ENCODE data around the gene TRAF2.
"Not testable (repeated sequence)": the region's sequence is repeated elsewhere in the genome, so short reads cannot be mapped to it uniquely, and the experiment has no call there.

Gene TRAF2

DNA sequence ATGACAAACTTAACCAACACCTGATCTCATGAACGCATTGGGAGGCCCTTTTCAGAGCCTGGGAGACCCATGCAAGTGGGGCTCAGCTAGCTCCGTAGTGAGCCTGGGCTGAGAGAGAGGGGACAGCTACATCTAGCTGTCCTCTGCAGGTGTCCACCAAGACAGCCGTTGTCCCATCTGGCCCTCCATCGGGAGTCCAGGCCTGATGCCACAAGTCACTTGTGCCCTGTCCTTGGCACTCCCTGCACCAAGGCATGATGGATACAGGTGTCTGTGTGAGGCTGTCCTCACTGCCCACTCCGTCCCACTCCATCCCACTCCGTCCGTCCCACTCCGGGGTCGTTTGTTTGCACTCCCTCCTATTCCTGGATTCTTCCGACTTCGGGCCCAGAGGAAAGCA lies 17.7 kb upstream of the TRAF2 start:
- H3K4me1 ChIP-seq (ENCODE audit: control insufficient read depth, insufficient read depth, low read length, unreplicated experiment) = no peaks in the 10 kb centered on the region

DNA sequence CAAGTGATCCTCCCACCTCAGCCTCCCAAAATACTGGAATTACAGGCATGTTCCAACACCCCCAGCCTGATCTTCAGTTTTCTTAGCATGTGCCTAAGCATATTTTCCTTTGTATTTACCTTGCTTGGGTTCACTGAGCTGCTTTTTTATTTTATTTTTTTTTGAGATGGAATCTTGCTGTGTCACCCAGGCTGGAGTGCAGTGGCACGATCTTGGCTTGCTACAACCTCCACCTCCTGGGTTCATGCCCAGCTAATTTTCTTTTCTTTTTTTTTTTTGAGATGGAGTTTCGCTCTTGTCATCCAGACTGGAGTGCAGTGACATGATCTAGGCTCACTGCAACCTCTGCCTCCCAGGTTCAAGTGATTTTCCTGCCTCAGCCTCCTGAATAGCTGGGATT lies 16.7 kb upstream of the TRAF2 start:
- not testable (repeated sequence) for H3K4me3 ChIP-seq (ENCODE audit: low read depth, low read length); H3K4me1 ChIP-seq (ENCODE audit: control insufficient read depth, insufficient read depth, low read length, unreplicated experiment); H2AFZ ChIP-seq (ENCODE audit: low read length, unreplicated experiment); H3K27me3 ChIP-seq (ENCODE audit: insufficient read depth, low read length); H3K27ac ChIP-seq (ENCODE audit: low read depth, low read length)
- Histone ChIP-seq H3K36me3 (ENCODE audit: insufficient read depth, low read length) (peaks cover 11% of the 10 kb centered on the region; the same call in 1 of the 2 replicates), H3K79me2 (ENCODE audit: control insufficient read depth, insufficient read depth, low read length, unreplicated experiment) (peaks cover 25% of the 10 kb centered on the region)

More for the DNA sequence above, 17.7 kb upstream of the TRAF2 start:
- Histone ChIP-seq H3K4me3 (ENCODE audit: low read depth, low read length) (no peak overlapping the region), H3K27ac (ENCODE audit: low read depth, low read length) (no peak overlapping the region), H2AFZ (ENCODE audit: low read length, unreplicated experiment) (no peak overlapping the region), H3K36me3 (ENCODE audit: insufficient read depth, low read length) (peaks cover 15% of the 10 kb centered on the region; the same call in 1 of the 2 replicates), H3K79me2 (ENCODE audit: control insufficient read depth, insufficient read depth, low read length, unreplicated experiment) (peaks cover 32% of the 10 kb centered on the region), H3K27me3 (ENCODE audit: insufficient read depth, low read length) (no peaks in the 10 kb centered on the region)

DNA sequence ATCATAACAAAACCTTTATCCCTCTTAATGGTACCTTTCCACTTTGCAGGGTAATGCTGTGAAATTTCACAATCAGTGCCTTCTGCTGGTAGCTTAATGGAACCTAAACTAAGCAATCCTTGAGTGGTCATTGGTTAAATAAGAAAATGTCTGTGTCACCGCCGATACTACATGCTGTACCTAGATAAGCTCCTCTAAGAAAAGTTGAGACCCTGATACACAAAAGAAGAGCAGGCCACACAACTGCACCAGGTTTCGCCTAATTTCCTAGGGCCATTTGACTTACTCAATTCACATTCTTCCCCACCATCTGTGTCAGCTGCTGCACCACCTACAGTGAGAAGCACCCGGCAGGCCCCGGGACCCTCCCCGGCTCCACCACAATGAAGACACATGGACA lies 11.2 kb upstream of the TRAF2 start:
- Histone ChIP-seq H3K79me2 (ENCODE audit: control insufficient read depth, insufficient read depth, low read length, unreplicated experiment) (no peaks in the 10 kb centered on the region), H3K27me3 (ENCODE audit: insufficient read depth, low read length) (no peaks in the 10 kb centered on the region)

DNA sequence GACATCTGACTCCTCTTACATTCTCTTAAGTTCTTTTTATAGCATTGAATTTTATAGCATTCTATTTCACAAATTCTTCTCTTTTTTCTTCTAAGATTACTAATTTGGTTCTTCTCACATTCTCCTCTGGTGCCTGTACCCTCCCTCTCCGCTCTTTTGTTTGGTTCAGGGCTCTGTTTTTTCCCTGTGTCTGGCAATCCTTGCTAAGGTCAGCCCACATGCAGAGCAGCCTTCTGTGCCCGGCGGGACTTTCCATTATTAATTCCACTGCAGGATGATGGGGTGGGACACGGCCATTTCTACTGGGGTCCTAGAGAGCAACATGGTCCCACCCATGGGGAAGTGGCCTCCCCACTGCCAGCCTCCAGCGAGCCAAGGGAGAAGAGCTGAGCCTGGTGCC lies 9.8 kb upstream of the TRAF2 start:
- no peak overlapping the region for H3K4me3 ChIP-seq (ENCODE audit: low read depth, low read length)
- no peaks in the 10 kb centered on the region for H3K36me3 ChIP-seq (ENCODE audit: insufficient read depth, low read length)
- H3K27ac ChIP-seq (ENCODE audit: low read depth, low read length) = no peak overlapping the region
- H3K79me2 ChIP-seq (ENCODE audit: control insufficient read depth, insufficient read depth, low read length, unreplicated experiment) = no peaks in the 10 kb centered on the region
- peaks cover 2% of the 10 kb centered on the region for H3K4me1 ChIP-seq (ENCODE audit: control insufficient read depth, insufficient read depth, low read length, unreplicated experiment)
- no peak overlapping the region for H2AFZ ChIP-seq (ENCODE audit: low read length, unreplicated experiment)
- H3K27me3 ChIP-seq (ENCODE audit: insufficient read depth, low read length) = no peaks in the 10 kb centered on the region

More for the DNA sequence above, 11.2 kb upstream of the TRAF2 start:
- Histone ChIP-seq H3K4me1 (ENCODE audit: control insufficient read depth, insufficient read depth, low read length, unreplicated experiment) (no peaks in the 10 kb centered on the region), H3K27ac (ENCODE audit: low read depth, low read length) (no peak overlapping the region), H3K36me3 (ENCODE audit: insufficient read depth, low read length) (no peaks in the 10 kb centered on the region), H2AFZ (ENCODE audit: low read length, unreplicated experiment) (no peak overlapping the region), H3K4me3 (ENCODE audit: low read depth, low read length) (no peak overlapping the region)

DNA sequence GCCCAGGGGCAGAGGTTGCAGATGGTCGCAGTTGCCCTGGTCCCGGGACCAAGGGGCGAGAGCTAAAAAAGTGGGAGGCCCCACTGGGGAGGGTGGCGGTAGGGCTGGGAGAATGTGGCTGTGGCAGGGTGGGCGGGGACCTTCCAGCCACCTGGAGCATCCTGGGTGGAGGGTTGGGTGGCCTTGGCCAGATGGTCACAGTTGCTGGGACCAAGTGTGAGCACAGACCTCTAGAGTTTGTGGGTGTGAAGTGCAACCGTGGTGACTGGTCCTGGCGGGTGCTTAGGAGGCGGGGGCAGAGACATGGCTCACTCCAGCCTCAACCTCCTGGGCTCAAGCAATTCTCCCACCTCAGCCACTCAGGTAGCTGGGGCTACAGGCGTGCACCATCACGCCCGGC lies 5.7 kb upstream of the TRAF2 start:
- H2AFZ ChIP-seq (ENCODE audit: low read length, unreplicated experiment) = no peak overlapping the region
- no peaks in the 10 kb centered on the region for H3K79me2 ChIP-seq (ENCODE audit: control insufficient read depth, insufficient read depth, low read length, unreplicated experiment)
- H3K27ac ChIP-seq (ENCODE audit: low read depth, low read length) = no peak overlapping the region
- H3K27me3 ChIP-seq (ENCODE audit: insufficient read depth, low read length) = no peaks in the 10 kb centered on the region
- no peaks in the 10 kb centered on the region for H3K36me3 ChIP-seq (ENCODE audit: insufficient read depth, low read length)
- peaks cover 25% of the 10 kb centered on the region for H3K4me1 ChIP-seq (ENCODE audit: control insufficient read depth, insufficient read depth, low read length, unreplicated experiment)
- H3K4me3 ChIP-seq (ENCODE audit: low read depth, low read length) = no peak overlapping the region

DNA sequence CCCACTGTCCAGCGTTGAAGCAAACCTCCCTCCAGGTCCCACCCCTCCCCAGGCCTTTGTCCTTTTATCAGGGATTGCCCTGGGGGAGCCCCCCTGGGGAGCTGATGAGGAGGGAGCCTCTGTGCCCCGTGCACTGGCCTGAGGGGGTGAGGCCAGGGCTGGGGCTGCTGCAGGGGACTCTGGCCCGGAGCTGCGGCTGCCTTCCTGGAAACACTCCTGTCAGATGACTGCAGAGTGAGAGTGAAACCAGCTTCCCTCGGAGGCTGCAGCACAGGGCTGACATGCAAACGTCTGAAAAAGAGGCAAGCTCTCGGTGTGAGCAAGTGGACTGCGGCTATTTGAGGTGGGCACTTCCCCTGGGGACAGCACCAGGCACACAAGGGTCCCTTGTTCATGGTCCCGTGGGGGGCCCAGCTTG lies 4.6 kb upstream of the TRAF2 start:
- H3K4me3 ChIP-seq (ENCODE audit: low read depth, low read length) = peak overlapping the region; percentile 69
- H3K27ac ChIP-seq (ENCODE audit: low read depth, low read length) = peak overlapping the region; percentile 21; the same call in 1 of the 2 replicates
- peaks cover 25% of the 10 kb centered on the region for H3K4me1 ChIP-seq (ENCODE audit: control insufficient read depth, insufficient read depth, low read length, unreplicated experiment)
- no peaks in the 10 kb centered on the region for H3K27me3 ChIP-seq (ENCODE audit: insufficient read depth, low read length)
- H3K79me2 ChIP-seq (ENCODE audit: control insufficient read depth, insufficient read depth, low read length, unreplicated experiment) = peaks cover 2% of the 10 kb centered on the region
- H3K36me3 ChIP-seq (ENCODE audit: insufficient read depth, low read length) = no peaks in the 10 kb centered on the region
- H2AFZ ChIP-seq (ENCODE audit: low read length, unreplicated experiment) = peak overlapping the region; percentile 59

DNA sequence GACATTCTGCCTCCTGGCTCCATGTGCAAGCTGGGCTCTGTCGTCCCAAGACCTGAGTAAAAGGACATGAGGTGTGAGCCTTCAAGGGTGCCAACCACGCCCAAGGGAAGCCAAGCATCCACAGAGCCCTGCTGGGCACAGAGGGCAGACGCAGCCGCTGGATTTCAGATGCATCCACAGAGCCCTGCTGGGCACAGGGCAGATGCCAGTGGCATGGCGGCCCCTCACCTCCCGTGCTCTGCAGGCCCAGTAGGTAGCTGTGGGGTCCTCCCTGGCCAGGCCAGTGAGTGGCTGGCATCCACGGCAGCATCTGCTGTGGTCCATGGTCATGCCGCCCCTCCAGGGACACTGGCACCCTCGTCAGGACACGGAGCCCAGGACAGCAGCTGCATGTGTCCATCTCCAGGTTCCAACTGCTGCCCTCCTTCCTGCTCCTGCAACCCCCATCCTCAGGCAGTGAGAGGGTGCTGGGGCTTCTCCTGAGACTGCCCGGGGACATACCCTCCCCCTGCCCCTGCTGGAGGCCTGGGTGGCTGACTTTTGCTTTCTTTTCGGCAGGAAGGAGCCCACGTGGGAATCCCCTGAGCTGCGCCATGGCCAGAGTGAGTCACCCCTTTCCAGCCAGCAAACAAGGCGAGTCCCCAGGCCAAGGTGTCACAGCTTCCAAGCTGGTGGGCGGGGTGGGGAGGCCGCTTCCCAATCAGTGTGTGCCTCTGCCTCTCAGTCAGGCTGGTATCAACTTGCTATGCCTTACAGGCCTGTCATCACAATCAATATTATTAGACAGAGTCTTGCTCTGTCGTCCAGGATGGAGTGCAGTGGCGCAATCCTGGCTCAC lies 4.0 kb upstream of the TRAF2 start:
- Histone ChIP-seq H3K79me2 (ENCODE audit: control insufficient read depth, insufficient read depth, low read length, unreplicated experiment) (peaks cover 8% of the 10 kb centered on the region), H2AFZ (ENCODE audit: low read length, unreplicated experiment) (peak overlapping the region; percentile 63), H3K4me1 (ENCODE audit: control insufficient read depth, insufficient read depth, low read length, unreplicated experiment) (peaks cover 25% of the 10 kb centered on the region), H3K36me3 (ENCODE audit: insufficient read depth, low read length) (no peaks in the 10 kb centered on the region), H3K27me3 (ENCODE audit: insufficient read depth, low read length) (no peaks in the 10 kb centered on the region), H3K4me3 (ENCODE audit: low read depth, low read length) (peak overlapping the region; percentile 69), H3K27ac (ENCODE audit: low read depth, low read length) (peak overlapping the region; percentile 56)

DNA sequence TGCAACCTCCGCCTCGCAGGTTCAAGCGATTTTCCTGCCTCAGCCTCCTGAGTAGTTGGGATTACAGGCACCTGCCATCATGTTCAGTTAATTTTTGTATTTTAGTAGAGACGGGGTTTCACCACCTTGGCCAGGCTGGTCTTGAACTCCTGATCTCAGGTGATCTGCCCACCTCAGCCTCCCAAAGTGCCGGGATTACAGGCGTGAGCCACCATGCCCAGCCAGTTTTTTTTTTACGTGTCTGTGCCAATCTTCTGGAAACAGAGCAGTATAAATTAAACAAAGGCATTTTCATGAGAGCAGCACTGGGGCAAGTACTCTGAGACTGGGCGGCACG lies 3.4 kb upstream of the TRAF2 start:
- not testable (repeated sequence) for H3K36me3 ChIP-seq (ENCODE audit: insufficient read depth, low read length); H3K27me3 ChIP-seq (ENCODE audit: insufficient read depth, low read length); H2AFZ ChIP-seq (ENCODE audit: low read length, unreplicated experiment)
- Histone ChIP-seq H3K4me1 (ENCODE audit: control insufficient read depth, insufficient read depth, low read length, unreplicated experiment) (peaks cover 25% of the 10 kb centered on the region), H3K79me2 (ENCODE audit: control insufficient read depth, insufficient read depth, low read length, unreplicated experiment) (peaks cover 14% of the 10 kb centered on the region), H3K27ac (ENCODE audit: low read depth, low read length) (peak overlapping the region; percentile 56), H3K4me3 (ENCODE audit: low read depth, low read length) (peak overlapping the region; percentile 69; the same call in 1 of the 2 replicates)

DNA sequence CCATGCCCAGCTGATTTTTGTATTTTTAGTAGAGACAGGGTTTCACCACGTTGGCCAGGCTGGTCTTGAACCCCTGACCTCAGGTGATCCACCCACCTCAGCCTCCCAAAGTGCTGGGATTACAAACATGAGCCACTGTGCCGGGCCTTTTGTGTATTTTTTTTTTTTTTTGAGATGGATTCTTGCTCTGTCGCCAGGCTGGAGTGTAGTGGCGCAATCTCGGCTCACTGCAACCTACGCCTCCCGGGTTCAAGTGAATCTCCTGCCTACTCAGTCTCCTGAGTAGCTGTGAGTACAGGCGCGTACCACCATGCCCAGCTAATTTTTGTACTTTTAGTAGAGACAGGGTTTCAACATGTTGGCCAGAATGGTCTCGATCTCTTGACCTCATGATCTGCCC lies 2.6 kb upstream of the TRAF2 start:
- H3K27ac ChIP-seq (ENCODE audit: low read depth, low read length); H3K27me3 ChIP-seq (ENCODE audit: insufficient read depth, low read length); H3K4me3 ChIP-seq (ENCODE audit: low read depth, low read length); H3K36me3 ChIP-seq (ENCODE audit: insufficient read depth, low read length); H2AFZ ChIP-seq (ENCODE audit: low read length, unreplicated experiment): not testable (repeated sequence)
- Histone ChIP-seq H3K79me2 (ENCODE audit: control insufficient read depth, insufficient read depth, low read length, unreplicated experiment) (peaks cover 21% of the 10 kb centered on the region), H3K4me1 (ENCODE audit: control insufficient read depth, insufficient read depth, low read length, unreplicated experiment) (peaks cover 25% of the 10 kb centered on the region)

DNA sequence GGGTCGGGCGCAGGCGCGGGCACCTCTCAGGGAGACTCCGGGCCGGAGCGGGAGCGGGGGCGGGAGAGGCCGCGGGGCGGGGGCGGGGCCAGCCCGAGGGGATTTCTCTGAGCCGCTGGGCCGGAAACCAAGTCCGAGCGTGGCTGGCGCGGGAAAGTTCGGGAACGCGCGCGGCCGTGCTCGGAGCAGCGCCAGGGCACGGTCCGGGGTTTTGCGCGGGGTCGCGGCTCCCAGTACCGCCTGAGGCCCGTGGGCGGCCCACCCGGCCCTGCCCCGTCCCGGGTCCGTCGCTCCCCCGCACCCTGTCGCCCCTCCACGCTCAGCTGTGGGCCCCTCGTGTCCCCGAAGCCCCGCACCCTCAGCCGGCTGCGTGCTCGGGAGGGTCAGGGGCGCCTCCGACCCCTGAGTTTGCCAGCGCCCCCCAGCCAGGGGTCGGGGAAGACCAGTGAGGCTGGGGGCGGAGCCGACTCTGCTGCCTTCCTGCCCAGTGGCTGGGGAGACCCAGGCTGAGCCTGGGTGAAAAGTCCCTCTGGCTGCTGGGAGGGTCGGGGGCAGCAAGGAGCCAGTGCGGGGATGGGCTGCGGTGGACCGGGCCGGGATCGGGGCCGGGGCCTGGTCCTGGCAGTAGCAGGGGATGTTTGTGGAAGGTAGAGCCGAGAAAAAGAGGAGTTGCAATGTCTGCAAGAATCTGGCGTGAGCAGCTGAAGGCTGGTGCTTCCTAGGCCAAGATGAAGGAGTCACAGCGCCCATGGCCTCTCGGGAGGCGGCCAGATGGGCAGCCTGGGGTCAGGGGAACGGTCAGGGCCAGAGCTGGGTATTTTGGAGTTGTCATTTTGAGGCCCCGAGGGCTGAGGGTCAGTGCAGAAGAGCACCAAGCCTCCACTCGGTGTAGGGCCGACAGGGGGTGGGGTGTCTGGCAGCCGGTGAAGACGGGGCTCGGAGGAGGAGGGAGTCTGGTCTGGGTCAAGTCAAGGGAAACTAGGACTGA lies 588 bp downstream of the TRAF2 start:
- peak overlapping the region; percentile 82 for H3K4me3 ChIP-seq (ENCODE audit: low read depth, low read length)
- H3K79me2 ChIP-seq (ENCODE audit: control insufficient read depth, insufficient read depth, low read length, unreplicated experiment) = peaks cover 49% of the 10 kb centered on the region
- no peaks in the 10 kb centered on the region for H3K36me3 ChIP-seq (ENCODE audit: insufficient read depth, low read length)
- peak overlapping the region; percentile 50 for H2AFZ ChIP-seq (ENCODE audit: low read length, unreplicated experiment)
- H3K27me3 ChIP-seq (ENCODE audit: insufficient read depth, low read length) = no peaks in the 10 kb centered on the region
- H3K27ac ChIP-seq (ENCODE audit: low read depth, low read length) = peak overlapping the region; percentile 73
- H3K4me1 ChIP-seq (ENCODE audit: control insufficient read depth, insufficient read depth, low read length, unreplicated experiment) = peaks cover 19% of the 10 kb centered on the region

All from ACC112 (cell line).